Aorta (tissue), 5 donors: ENCODE data around the gene PNMA6F. TPM values are rescaled to one million over a fixed set of nuclear protein-coding genes. Genes with fewer than 3 reads are reported as not detected.

Experiments
- ATAC-seq: fragments of 200-7000 bp; cut with Tn5 transposase; one replicate; pipeline ENCODE4 v1.9.1; 2022; ENCODE audit warnings: moderate library complexity; ENCODE audit not compliant: low FRiP score
- DNase-seq, 2 donors: peaks; one replicate each; pipeline ENCODE4 v3.0.0-alpha.2; 2020
- H3K27ac ChIP-seq, 2 donors: one replicate each; pipeline ENCODE4 v1.5.1; 2013; ENCODE audit warnings: low read length in 2 of 2, mild to moderate bottlenecking in 2 of 2, moderate library complexity in 2 of 2, control low read depth in 1 of 2, inconsistent platforms in 1 of 2, low read depth in 1 of 2
- H3K27me3 ChIP-seq, 2 donors: one replicate each; pipeline ENCODE4 v1.6.1; 2013; ENCODE audit warnings: control low read depth in 1 of 2, low read length in 1 of 2, mild to moderate bottlenecking in 1 of 2, moderate library complexity in 1 of 2; ENCODE audit not compliant: insufficient read depth in 2 of 2, control insufficient read depth in 1 of 2
- H3K36me3 ChIP-seq, 2 donors: one replicate each; pipeline ENCODE4 v1.6.1; 2013; ENCODE audit warnings: control low read depth in 1 of 2, low read length in 1 of 2, mild to moderate bottlenecking in 1 of 2; ENCODE audit not compliant: insufficient read depth in 2 of 2, control insufficient read depth in 1 of 2
- H3K4me1 ChIP-seq, 2 donors: one replicate each; pipeline ENCODE4 v1.6.1; 2013; ENCODE audit warnings: low read length in 2 of 2, control low read depth in 1 of 2, mild to moderate bottlenecking in 1 of 2, moderate library complexity in 1 of 2; ENCODE audit not compliant: insufficient read depth in 2 of 2, control insufficient read depth in 1 of 2
- H3K4me3 ChIP-seq, 2 donors: one replicate each; pipeline ENCODE4 v1.5.1; 2013; ENCODE audit warnings: low read length in 2 of 2, control low read depth in 1 of 2, mild to moderate bottlenecking in 1 of 2
- H3K9me3 ChIP-seq: one replicate; pipeline ENCODE4 v1.6.1; 2013; ENCODE audit warnings: mild to moderate bottlenecking, low read length; ENCODE audit not compliant: control insufficient read depth
- WGBS, 2 donors: extraction: QIAGEN DNeasy Blood & Tissue Kit; methylation state at CpG; one replicate each; pipeline ENCODE4 v1.1.7; 2013; 5-methylcytosine and 5-hydroxymethylcytosine counted together
- intact Hi-C, 2 donors: fragments of 100-400 bp; cut with DNase I; formaldehyde crosslinking; loops; one replicate each; pipeline versions ENCODE4 v1.14.2 to v1.15.0; 2022
- long read RNA-seq, 2 donors: library from polyadenylated mRNA; unstranded; transcript quantifications; one replicate each; pipeline ENCODE4 v2.0.0, GENCODE V29; 2020 to 2021
- polyA plus RNA-seq, 2 donors: library from polyadenylated mRNA; stranded (reverse); fragments of 200-250 nt; gene quantifications; one replicate each; pipeline ENCODE4 v1.2.3, GENCODE V29; 2013
- total RNA-seq, 2 donors: library from RNA; stranded (reverse); fragmentation: NEBNext Ultra II Directional; extraction: Animal tissue kit (Norgen Biotek cat#: 25700); gene quantifications; one replicate each; pipeline ENCODE4 v1.2.1, GENCODE V29; 2021
- donor health status: healthy with polysubstance abuse.
- donor health status: Bipolar disorder and iron deficiency.
- donor health status: DM: no; HTN: no; CAD: no.
- donor health status: DM: no; HTN: no; CAD: no.
- donor health status: DM: yes; HTN: yes; CAD: no.

The PNMA6F gene
- total RNA-seq (not detected), polyA plus RNA-seq (not detected)
- long read RNA-seq, donor 1 = 0 reads
- long read RNA-seq, donor 2 = 0 reads

DNA sequence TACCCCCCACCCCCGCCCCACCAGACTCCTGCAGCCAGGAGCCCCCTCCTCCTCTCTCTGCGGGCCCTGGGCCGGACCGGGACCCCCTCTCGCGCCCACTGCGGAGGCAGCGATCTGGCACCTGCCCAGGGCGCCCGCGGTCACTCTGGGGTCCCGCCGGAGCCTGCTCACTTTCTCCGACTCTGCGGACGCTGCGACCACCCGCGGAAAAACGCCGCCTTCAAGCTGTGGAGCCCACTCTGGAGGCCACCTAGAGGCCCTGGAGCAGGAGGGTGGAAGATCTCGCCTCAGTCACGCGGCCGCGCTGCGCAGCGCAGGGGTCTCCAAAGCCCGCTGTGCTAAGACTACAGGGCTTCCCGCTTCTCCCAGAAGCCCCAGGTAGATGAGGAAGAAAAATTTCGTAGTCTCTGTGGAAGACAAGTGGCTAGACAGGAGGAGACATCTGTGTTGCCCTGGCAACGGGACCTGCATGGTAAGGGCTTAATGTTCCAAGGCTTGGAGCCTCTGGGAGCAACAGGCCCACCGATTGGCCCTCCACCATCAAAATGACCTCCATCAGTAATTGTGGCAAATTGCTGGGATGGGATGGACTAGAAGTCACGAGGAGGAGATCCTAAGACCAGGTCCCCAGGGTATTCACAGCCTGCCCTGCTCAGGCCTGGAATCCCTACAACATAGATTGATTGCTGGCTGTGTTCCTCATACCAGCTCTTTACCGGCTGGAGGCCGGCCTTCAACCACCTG, at the start of gene PNMA6F:
TSS of gene PNMA6F (minus strand) at position 387 of the 744 bp plus-strand sequence. CDS start 1,093 bp downstream, outside the sequence.
- Histone ChIP-seq H3K27me3 (no peaks in the 10 kb centered on the region), H3K27ac (no peak within 1 kb of the TSS), H3K4me1 (no peaks in the 10 kb centered on the region), H3K4me3 (no peak within 1 kb of the TSS), H3K9me3 (no peaks in the 10 kb centered on the region), H3K36me3 (no peaks in the 10 kb centered on the region)
- DNase-seq (no peak), ATAC-seq (no peak)
- WGBS, 2 donors = 22 to 51% methylated on average over 34 to 36 of the region's 36 CpGs
- intact Hi-C loops = no loop called here

DNA sequence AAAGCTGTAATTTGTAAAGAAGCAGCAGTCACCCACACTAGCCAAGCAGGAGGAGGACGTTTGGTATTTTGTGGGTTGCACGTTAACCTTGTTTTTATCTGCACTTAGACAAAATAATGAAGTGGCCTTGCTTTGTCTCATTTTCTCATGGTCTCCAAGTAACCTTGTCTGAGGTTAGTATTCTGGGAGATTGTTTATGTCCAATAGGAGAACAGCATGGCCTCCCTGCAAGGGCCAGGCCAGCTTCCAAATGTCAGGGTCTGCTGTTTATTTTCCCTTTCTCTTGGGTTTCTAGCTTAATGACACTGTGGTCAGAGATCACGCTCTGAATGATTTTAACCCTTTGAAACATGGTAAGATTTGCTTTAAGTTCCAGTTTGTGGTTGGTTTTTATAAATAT, 49.7 kb upstream of the PNMA6F start:
- no peak overlapping the region for H3K27ac ChIP-seq
- no peaks in the 10 kb centered on the region for H3K9me3 ChIP-seq
- 41 to 50% methylated on average over 3 of the region's 3 CpGs for WGBS, 2 donors
- no peaks in the 10 kb centered on the region for H3K36me3 ChIP-seq
- no peak overlapping the region for H3K4me3 ChIP-seq
- H3K4me1 ChIP-seq = no peaks in the 10 kb centered on the region
- DNase-seq (no peak), ATAC-seq (no peak)
- intact Hi-C loops = no loop called here
- H3K27me3 ChIP-seq = no peaks in the 10 kb centered on the region

GRCh38 chrX:153370293-153371055, 48.9 kb upstream of the PNMA6F start:
- H3K27ac ChIP-seq = no peak overlapping the region
- H3K27me3 ChIP-seq = no peaks in the 10 kb centered on the region
- H3K36me3 ChIP-seq = no peaks in the 10 kb centered on the region
- DNase-seq (no peak), ATAC-seq (no peak)
- intact Hi-C loops = no loop called here
- no peaks in the 10 kb centered on the region for H3K4me1 ChIP-seq
- WGBS, 2 donors = 67 to 81% methylated on average over 8 of the region's 8 CpGs
- no peaks in the 10 kb centered on the region for H3K9me3 ChIP-seq
- no peak overlapping the region for H3K4me3 ChIP-seq

DNA sequence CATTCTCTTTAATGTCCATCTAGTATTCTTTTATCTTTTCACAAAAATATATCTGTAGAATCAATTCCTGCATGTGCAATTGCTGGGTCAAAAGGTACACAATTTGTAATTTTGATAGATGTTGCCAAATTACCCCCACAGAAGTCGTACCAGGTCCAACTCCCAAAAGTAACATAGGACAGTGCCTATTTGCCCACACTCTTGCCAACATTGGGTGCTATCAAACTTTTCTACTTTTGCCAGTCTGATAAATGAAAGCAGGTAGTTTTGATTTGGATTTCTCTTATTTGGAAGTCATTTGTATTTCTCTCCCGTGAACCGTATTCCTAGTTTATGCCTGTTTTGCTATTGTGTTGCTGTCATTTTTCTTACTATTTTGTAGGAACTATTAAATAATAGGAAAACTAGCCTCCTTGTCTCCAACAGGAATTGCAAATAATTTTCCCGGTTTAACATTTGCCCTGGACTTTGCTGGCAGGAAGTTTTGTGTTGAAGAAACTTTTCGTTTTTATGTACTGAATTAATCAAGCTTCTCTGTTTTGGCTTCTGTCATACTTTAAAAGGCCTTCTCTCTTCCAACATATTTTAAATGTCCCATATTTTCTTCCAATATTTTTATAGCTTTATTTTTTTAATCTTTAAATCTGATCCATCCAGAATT, 45.4 kb upstream of the PNMA6F start:
- Histone ChIP-seq H3K4me1 (no peaks in the 10 kb centered on the region), H3K27me3 (no peaks in the 10 kb centered on the region), H3K9me3 (no peaks in the 10 kb centered on the region), H3K27ac (no peak overlapping the region), H3K4me3 (no peak overlapping the region), H3K36me3 (no peaks in the 10 kb centered on the region)
- DNase-seq = no peak
- 71 to 86% methylated on average over 5 of the region's 5 CpGs for WGBS, 2 donors
- intact Hi-C loops = no loop called here
- ATAC-seq = no peak

DNA sequence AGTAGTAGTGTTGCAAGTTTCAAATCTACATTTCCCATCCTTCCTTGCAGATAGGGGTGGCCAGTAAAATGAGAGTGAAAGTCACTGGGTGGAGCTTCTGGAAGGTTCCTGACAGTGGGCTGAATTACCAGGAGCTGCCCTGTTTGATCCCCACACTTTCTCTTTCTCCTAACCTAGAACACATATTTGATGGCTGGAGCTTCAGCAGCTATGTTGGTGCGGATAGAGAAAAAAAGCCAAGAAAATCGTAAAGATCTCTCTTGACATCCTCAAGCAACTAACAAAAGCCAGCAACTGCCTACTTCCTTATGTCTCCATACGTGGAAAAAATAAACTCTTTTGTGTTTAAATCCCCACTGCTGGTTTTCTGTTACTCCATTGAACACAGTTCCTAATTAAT, 44.6 kb upstream of the PNMA6F start:
- intact Hi-C loops = no loop called here
- Histone ChIP-seq H3K4me1 (no peaks in the 10 kb centered on the region), H3K4me3 (no peak overlapping the region), H3K27ac (no peak overlapping the region), H3K36me3 (no peaks in the 10 kb centered on the region), H3K27me3 (no peaks in the 10 kb centered on the region), H3K9me3 (no peaks in the 10 kb centered on the region)
- 80 to 93% methylated on average over 3 of the region's 3 CpGs for WGBS, 2 donors
- no peak for ATAC-seq
- no peak for DNase-seq

DNA sequence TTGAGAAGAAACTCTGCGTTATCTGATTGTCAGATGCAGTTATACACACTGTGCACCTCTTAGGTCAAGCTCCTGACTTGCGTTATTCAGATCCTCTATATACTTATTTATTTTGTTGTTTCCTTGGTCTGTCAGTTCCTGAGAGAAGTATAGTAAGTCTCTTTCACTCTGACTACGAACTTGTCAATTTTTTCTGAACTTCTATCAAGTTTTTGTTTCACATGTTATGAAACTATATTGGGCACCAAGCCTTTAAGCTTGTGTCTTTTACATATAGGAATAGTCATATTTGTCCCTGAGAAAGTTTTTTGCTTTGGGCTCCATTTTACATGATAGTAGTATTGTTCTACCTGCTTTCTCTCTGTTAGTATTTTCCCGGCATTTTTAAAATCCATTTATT, 44.1 kb upstream of the PNMA6F start:
- intact Hi-C loops = no loop called here
- Histone ChIP-seq H3K27ac (no peak overlapping the region), H3K4me1 (no peaks in the 10 kb centered on the region), H3K27me3 (no peaks in the 10 kb centered on the region), H3K9me3 (no peaks in the 10 kb centered on the region), H3K36me3 (no peaks in the 10 kb centered on the region), H3K4me3 (no peak overlapping the region)
- no peak for DNase-seq
- WGBS, 2 donors = 77 to 88% methylated on average over 4 of the region's 4 CpGs
- no peak for ATAC-seq

DNA sequence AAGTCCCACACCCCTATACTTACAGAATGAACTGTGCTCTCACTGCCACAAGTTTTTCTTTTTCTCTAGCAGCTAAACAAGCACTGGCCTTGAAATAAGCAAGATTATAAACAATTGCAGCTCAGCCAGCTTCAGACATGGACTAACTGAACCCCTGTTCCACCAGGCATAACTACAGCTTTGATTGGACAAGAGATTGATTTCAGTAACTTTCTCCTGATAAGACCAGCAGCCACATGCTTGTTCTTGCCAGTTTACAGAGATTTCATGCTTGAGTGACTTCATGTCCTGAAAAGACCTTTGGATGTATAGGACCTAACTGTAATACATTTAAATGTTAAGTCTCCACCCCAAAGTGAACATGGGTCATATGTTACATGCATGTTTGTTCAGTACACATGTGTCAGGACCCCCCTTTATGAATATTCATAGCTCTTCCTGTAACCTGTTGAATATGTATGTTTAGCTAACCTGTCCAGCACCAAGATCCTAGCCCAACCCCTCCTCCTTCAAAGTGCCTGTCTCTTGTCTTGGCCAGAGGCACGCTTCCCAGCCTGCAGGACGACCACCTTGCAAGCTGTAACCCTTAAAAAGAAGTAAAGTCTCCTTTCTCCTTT, 40.3 kb upstream of the PNMA6F start:
- WGBS, 2 donors = 52 to 66% methylated on average over 2 of the region's 2 CpGs
- Histone ChIP-seq H3K27ac (no peak overlapping the region), H3K4me1 (no peaks in the 10 kb centered on the region), H3K27me3 (no peaks in the 10 kb centered on the region), H3K36me3 (no peaks in the 10 kb centered on the region), H3K9me3 (no peaks in the 10 kb centered on the region), H3K4me3 (no peak overlapping the region)
- intact Hi-C loops = no loop called here
- ATAC-seq (no peak), DNase-seq (no peak)

DNA sequence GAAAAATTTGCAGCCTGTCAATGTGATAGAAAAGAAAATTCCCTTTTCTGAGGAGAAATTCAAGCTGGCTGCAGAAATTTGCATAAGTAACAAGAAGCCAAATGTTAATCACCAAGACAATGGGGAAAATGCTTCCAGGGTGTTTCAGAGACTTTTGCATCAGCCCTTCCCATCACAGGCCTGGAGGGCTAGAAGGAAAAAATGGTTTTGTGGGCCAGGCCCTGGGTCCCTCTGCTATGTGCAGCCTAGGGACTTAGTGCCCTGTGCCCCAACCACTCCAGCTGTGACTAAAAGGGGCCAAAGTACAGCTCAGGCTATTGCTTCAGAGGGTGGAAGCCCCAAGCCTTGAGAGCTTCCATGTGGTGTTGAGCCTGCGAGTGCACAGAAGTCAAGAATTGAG, 36.3 kb upstream of the PNMA6F start:
- intact Hi-C loops = no loop called here
- no peak for ATAC-seq

More for the DNA sequence above, 36.3 kb upstream of the PNMA6F start:
- Histone ChIP-seq H3K27ac (no peak overlapping the region), H3K4me3 (no peak overlapping the region), H3K27me3 (no peaks in the 10 kb centered on the region), H3K4me1 (no peaks in the 10 kb centered on the region), H3K36me3 (no peaks in the 10 kb centered on the region), H3K9me3 (no peaks in the 10 kb centered on the region)
- DNase-seq = no peak
- WGBS, 2 donors = 95 to 98% methylated on average over 1 of the region's 1 CpG
